GDM1 (cell line): ENCODE data around the gene ATP5IF1.

Experiments used
- DNase-seq: peaks from one replicate; lab custom pipeline; 2025; lab: John Stamatoyannopoulos, UW

The ATP5IF1 gene

GRCh38 chr1:28265577-28265976 lies 29.7 kb downstream of the ATP5IF1 start:
- no peak for DNase-seq

DNA sequence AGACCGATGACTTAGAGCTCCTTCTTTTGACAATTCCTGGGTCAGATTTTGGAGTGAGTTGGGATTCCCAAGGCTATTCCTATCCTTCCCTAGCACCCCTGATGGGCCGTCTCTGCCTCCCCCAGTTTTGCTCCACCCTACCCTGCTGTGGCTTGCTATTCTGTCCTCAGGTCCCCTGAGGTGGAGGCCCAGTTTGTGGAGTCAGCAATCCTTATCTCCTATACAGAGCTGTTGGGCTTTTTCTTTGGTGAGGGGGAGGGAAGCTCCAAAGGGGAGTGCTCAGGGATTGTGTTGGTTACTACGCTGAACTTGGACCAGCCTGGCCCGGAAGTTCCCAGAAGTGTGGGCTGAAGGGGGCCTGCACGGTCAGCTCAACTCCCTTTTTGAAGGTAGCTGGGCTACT lies 31.0 kb downstream of the ATP5IF1 start:
- no peak for DNase-seq

GRCh38 chr1:28267633-28268032 lies 31.7 kb downstream of the ATP5IF1 start:
- DNase-seq, result no peak

GRCh38 chr1:28269529-28269928 lies 33.6 kb downstream of the ATP5IF1 start:
- no peak for DNase-seq

DNA sequence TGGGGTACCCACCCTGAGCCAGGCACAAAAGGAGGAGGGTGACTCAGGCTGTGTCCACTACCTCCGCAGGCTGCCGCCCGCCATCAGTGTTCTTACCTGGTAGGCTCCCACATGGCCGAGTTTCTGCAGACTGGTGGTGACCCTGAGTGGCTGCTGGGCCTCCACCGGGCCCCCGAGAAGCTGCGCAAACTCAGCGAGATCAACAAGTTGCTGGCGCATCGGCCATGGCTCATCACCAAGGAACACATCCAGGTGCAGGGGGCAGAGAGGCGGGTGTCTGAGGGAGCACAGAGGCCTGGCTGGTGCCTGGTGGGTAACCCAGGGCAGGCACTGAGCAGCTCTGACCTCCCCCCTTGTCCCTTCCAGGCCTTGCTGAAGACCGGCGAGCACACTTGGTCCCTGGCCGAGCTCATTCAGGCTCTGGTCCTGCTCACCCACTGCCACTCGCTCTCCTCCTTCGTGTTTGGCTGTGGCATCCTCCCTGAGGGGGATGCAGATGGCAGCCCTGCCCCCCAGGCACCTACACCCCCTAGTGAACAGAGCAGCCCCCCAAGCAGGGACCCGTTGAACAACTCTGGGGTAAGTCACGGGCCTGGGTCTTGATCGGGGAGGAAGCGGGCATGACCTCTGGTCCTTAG lies 36.4 kb downstream of the ATP5IF1 start:
- no peak for DNase-seq

DNA sequence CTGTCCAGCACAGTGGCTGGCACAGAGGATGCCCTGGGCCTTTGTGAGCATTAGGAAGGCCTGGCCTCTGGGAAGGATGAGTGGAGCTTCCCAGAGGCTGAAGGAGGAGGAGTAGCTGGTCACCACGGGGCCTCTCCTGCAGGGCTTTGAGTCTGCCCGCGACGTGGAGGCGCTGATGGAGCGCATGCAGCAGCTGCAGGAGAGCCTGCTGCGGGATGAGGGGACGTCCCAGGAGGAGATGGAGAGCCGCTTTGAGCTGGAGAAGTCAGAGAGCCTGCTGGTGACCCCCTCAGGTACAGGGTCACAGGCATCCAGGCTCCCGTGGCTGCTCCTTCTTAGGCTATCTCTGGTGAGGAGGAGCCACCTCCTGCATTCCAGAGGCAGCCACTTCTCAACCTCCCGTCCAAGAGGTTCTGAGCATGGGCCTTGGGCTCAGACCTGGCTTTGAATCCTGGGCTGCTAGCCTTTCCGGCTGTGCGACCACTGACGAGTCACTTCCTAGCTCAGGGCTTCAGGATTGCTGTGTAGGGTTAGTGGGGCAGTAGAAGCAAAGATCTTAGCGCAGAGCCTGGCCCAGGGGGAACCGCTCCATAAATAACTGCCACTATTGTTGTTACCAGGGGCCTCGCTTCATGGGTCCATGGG lies 37.4 kb downstream of the ATP5IF1 start:
- no peak for DNase-seq

- DNase-seq, result no peak
Measured at GRCh38 chr1:28278763-28279162, 42.8 kb downstream of the ATP5IF1 start.

GRCh38 chr1:28279721-28280120 lies 43.8 kb downstream of the ATP5IF1 start:
- DNase-seq, result no peak

GRCh38 chr1:28280501-28280900 lies 44.6 kb downstream of the ATP5IF1 start:
- no peak for DNase-seq

DNA sequence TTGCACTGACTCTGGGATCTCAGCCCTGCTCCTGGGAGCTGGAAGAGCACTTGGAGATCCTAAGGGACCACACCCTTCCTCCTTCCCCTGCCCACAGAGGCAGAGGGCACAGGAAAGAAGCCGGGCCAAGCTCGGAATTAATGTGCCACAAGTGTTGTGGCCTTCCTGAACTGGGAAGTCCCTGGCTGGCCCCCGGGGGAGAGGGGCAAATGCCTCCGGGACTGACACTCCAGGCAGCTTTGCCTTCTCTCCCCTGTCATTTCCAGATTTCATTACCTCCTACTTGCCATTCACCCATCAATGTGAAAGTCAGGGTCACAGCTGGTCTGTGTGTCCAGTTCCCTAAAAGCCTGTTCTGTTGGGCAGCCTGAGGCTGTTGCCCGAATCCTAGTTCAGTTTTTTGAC lies 45.1 kb downstream of the ATP5IF1 start:
- DNase-seq, result no peak

DNA sequence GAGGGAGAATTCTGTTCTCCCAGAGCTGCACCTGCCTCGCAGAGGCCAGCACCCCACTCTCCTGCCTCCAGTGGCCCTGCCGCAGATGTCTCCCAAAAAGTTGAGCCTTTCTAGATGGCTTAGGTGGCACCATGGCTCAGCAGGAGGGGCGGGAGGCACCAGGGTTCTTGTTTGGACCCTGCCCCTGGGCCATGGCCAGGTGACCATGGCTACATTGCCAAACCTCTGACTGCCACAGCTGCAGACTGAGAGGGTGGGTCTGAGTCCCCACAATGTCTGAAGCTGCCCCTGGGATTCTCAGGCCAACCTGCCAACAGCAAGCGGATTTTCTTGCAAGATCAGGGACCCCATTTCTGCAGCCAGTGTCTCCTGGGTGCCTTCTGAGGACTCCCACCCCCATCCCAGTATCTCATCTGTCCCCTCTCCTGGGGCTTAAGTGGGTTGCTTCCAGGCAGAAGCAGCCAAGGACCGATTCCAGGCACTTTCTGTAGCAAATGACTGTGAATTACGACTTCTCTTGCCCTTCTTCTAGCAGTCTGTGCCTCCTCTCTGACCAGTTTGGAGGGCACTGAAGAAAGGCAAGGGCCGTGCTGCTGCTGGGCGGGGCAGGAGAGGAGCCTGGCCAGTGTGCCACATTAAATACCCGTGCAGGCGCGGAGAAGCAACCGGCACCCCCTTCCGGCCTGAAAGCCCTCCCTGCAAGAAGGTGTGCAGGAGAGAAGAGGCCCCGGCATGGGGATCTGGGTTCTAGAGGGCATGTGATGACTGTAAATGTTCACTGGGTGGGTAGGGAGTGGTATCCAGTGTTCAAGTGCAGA lies 45.9 kb downstream of the ATP5IF1 start:
- DNase-seq, result no peak

GRCh38 chr1:28282426-28283407 lies 46.8 kb downstream of the ATP5IF1 start:
- DNase-seq, result no peak

- no peak for DNase-seq
Measured at GRCh38 chr1:28286111-28286510, 50.2 kb downstream of the ATP5IF1 start.
